Measurements from ENCODE around the gene RASAL2.

DNA sequence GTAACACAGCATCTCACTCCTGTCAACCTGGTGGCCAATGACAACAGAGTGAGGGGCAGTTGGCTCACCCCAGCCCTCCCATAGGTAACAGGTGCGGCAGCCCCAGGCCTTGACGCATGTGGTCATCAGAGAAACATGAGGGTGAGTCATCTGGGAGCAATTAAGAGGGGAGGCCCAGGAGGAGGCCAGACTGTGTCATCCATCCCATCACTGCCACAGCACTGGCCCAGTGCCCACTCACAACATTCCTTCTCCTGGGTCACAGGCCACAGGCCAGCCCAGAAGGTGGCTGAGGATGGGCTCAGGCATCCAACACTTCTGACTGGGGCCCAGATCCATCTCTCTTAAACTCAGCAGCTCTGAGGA, 436.1 kb downstream of the RASAL2 start:
- no peak for TF ChIP-seq CTCF (IDR thresholded peaks at IDR 0.05)
- TF ChIP-seq POLR2A (IDR thresholded peaks at IDR 0.05) = no peak

Data from thyroid gland (tissue), 4 donors.